NK-92 (cell line): ENCODE data around the gene CRY1.
A peak's percentile ranks its signal among the peaks of the same experiment; 100 is the strongest.

Source experiments
- DNase-seq: peaks from one replicate; lab custom pipeline; 2025; ENCODE audit not compliant: unreplicated experiment; lab: John Stamatoyannopoulos, UW

CRY1 gene

GRCh38 chr12:106974511-106974910 lies 118.8 kb downstream of the CRY1 start:
- no peak for DNase-seq

- no peak for DNase-seq
Observed at GRCh38 chr12:106973545-106973944, 119.8 kb downstream of the CRY1 start.

GRCh38 chr12:106971065-106971464 lies 122.3 kb downstream of the CRY1 start:
- no peak for DNase-seq

GRCh38 chr12:106964526-106964925 lies 128.8 kb downstream of the CRY1 start:
- no peak for DNase-seq

- DNase-seq: no peak
Observed at GRCh38 chr12:106962286-106962685, 131.1 kb downstream of the CRY1 start.

GRCh38 chr12:106960443-106960842 lies 132.9 kb downstream of the CRY1 start:
- no peak for DNase-seq

GRCh38 chr12:106957583-106957982 lies 135.8 kb downstream of the CRY1 start:
- no peak for DNase-seq

- DNase-seq: no peak
Observed at GRCh38 chr12:106956048-106956578, 137.2 kb downstream of the CRY1 start.

GRCh38 chr12:106955377-106956047 lies 137.8 kb downstream of the CRY1 start, which contains the start of gene TMEM263:
Gene TMEM263, plus strand, starts transcription at chr12:106955907. Its CDS starts 11,210 bp downstream, at chr12:106967117.
- peak; percentile 27 for DNase-seq

- no peak for DNase-seq
Observed at GRCh38 chr12:106954462-106955376, 138.6 kb downstream of the CRY1 start.

- no peak for DNase-seq
Observed at GRCh38 chr12:106953352-106954250, 139.7 kb downstream of the CRY1 start.

- no peak for DNase-seq
Observed at GRCh38 chr12:106950591-106950990, 142.8 kb downstream of the CRY1 start.

- no peak for DNase-seq
Observed at GRCh38 chr12:106947461-106947860, 145.9 kb downstream of the CRY1 start.

- no peak for DNase-seq
Observed at GRCh38 chr12:106945261-106945851, 148.0 kb downstream of the CRY1 start.

- no peak for DNase-seq
Observed at GRCh38 chr12:106942775-106943174, 150.6 kb downstream of the CRY1 start.

GRCh38 chr12:106941481-106942156 lies 151.7 kb downstream of the CRY1 start:
- DNase-seq: no peak
